HG03066 (cell line): ENCODE results near the gene FCHO2.

ENCODE experiments used
- ATAC-seq: cut with Tn5 transposase; IDR thresholded peaks from one replicate; pipeline ENCODE4 v1.9.1; 2021; ENCODE audit warnings: low read depth; ENCODE audit not compliant: unreplicated experiment

The FCHO2 gene

GRCh38 chr5:73131711-73132425 is 176.0 kb downstream of the FCHO2 start:
- ATAC-seq, result no peak

GRCh38 chr5:73132759-73133158 is 176.9 kb downstream of the FCHO2 start:
- ATAC-seq, result no peak

GRCh38 chr5:73135021-73135420 is 179.2 kb downstream of the FCHO2 start:
- no peak for ATAC-seq

- ATAC-seq, result no peak
Measured at GRCh38 chr5:73135429-73136054, 179.7 kb downstream of the FCHO2 start.

GRCh38 chr5:73136055-73136562 is 180.3 kb downstream of the FCHO2 start:
- no peak for ATAC-seq

GRCh38 chr5:73137563-73138530 is 182.0 kb downstream of the FCHO2 start:
- no peak for ATAC-seq

- ATAC-seq, result no peak
Measured at GRCh38 chr5:73139485-73139884, 183.6 kb downstream of the FCHO2 start.
